CD4-positive, alpha-beta T cell treated with Interleukin-15 for 4 hours (primary cell): ENCODE results near the gene AP1S1.

ENCODE experiments used
- DNase-seq: peaks from one replicate; pipeline ENCODE4 v3.0.0-alpha.2; 2020; ENCODE audit warnings: low spot score

AP1S1 gene

GRCh38 chr7:101159696-101160674 lies 5.7 kb downstream of the AP1S1 start:
- no peak for DNase-seq

- DNase-seq, result no peak
Observed at GRCh38 chr7:101160910-101161309, 6.6 kb downstream of the AP1S1 start.

- DNase-seq, result no peak
Observed at GRCh38 chr7:101161692-101162471, 7.6 kb downstream of the AP1S1 start.

GRCh38 chr7:101162551-101163278 lies 8.4 kb downstream of the AP1S1 start:
- DNase-seq, result no peak

GRCh38 chr7:101163279-101164070 lies 9.2 kb downstream of the AP1S1 start:
- DNase-seq, result no peak

- DNase-seq, result no peak
Observed at GRCh38 chr7:101164071-101164840, 10.0 kb downstream of the AP1S1 start.

GRCh38 chr7:101165075-101165957 lies 11.0 kb downstream of the AP1S1 start, which contains the start of gene VGF:
Gene VGF (minus strand): TSS chr7:101165569. CDS start chr7:101164843, 726 bp downstream.
- peak; percentile 89 for DNase-seq

- no peak for DNase-seq
Observed at GRCh38 chr7:101165958-101166647, 11.8 kb downstream of the AP1S1 start.

GRCh38 chr7:101166648-101166908 lies 12.3 kb downstream of the AP1S1 start:
- no peak for DNase-seq

- DNase-seq, result no peak
Observed at GRCh38 chr7:101166909-101167644, 12.8 kb downstream of the AP1S1 start.

- DNase-seq, result no peak
Observed at GRCh38 chr7:101167645-101168411, 13.6 kb downstream of the AP1S1 start.

GRCh38 chr7:101168412-101169049 lies 14.3 kb downstream of the AP1S1 start:
- no peak for DNase-seq

- no peak for DNase-seq
Observed at GRCh38 chr7:101169110-101169837, 15.0 kb downstream of the AP1S1 start.

GRCh38 chr7:101169838-101170551 lies 15.7 kb downstream of the AP1S1 start:
- DNase-seq, result peak; percentile 80

GRCh38 chr7:101170617-101171441 lies 16.6 kb downstream of the AP1S1 start:
- no peak for DNase-seq
